ENCODE results near the gene PRKAR2A. TPM values are rescaled to one million over a fixed set of nuclear protein-coding genes. Genes with fewer than 3 reads are reported as not detected.
"Not testable (repeated sequence)": the region's sequence is repeated elsewhere in the genome, so short reads cannot be mapped to it uniquely, and the experiment has no call there.

The PRKAR2A gene
- total and polyA plus RNA-seq, 5 experiments from 2014 or later, result 10.3 to 40.5 (median 14.0) TPM

DNA sequence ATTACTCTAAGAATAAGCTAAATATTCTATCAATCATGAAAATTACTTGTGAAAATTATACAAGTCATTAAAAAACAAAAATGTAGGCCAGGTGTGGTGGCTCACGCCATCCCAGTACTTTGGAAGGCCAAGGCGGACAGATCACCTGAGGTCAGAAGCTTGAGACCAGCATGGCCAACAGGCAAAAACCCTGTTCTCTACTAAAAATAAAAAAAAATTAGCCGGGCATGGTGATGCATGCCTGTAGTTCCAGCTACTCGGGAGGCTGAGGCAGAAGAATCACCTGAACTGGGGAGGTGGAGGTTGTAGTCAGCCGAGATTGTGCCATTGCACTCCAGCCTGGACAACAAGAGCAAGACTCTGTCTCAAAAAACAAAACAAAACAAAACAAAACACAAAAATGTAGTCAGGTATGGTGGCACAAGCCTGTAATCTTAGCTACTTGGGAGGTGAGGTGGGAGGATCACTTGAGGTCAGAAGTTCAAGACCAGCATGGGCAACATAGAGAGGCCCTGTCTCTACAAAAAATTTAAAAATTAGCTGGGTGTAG lies 87.6 kb downstream of the PRKAR2A start:
- DNase-seq, ATAC-seq, H3K4me1 Mint-ChIP-seq, H3K4me3 Mint-ChIP-seq, H3K27me3 Mint-ChIP-seq, POLR2A ChIA-PET, H3K9me3 Mint-ChIP-seq: not testable (repeated sequence)
- peaks cover 0 to 89% (median 16%) of the 10 kb centered on the region in 3 donors for H3K36me3 Mint-ChIP-seq
- H3K27ac Mint-ChIP-seq, result peak overlapping the region in 1 of 10 donors; percentile 15

DNA sequence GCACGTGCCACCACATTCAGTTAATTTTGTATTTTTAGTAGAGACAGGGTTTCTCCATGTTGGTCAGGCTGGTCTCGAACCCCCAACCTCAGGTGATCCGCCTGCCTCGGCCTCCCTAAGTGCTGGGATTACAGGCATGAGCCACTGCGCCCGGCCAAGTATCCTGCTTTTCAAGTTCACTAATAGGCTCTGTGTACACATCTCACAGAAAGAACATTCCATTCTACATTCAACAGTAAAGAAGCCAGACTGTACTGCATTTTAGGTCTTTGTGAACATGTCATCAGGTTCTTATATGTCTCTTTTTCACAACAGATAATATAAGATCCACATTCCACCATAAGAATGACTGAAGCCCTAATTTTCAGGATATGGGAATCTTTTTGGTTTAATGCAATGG lies 88.1 kb downstream of the PRKAR2A start:
- DNase-seq, ATAC-seq, POLR2A ChIA-PET, H3K27ac Mint-ChIP-seq, H3K4me1 Mint-ChIP-seq, H3K4me3 Mint-ChIP-seq, H3K9me3 Mint-ChIP-seq, H3K27me3 Mint-ChIP-seq: not testable (repeated sequence)
- H3K36me3 Mint-ChIP-seq, result peaks cover 0 to 84% (median 16%) of the 10 kb centered on the region in 3 donors

DNA sequence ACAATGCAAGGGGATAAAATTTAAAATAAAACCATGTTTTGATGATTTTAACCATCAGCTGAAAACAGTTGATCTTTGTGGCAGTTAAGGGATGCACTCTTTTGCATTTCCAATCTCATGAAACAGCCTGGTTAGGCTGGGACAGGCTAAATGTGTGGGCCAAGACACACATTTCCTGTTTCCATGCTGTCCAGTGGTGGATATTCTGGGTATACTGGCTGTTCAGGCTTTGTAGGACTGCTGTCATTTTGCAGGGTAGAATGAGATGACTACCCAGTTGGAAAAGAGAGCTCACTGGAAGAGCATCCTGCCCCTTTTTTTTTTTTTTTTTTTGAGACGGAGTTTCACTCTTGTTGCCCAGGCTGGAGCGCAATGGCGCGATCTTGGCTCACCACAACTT lies 88.6 kb downstream of the PRKAR2A start:
- no peak for DNase-seq
- no peaks in the 10 kb centered on the region for H3K9me3 Mint-ChIP-seq

DNA sequence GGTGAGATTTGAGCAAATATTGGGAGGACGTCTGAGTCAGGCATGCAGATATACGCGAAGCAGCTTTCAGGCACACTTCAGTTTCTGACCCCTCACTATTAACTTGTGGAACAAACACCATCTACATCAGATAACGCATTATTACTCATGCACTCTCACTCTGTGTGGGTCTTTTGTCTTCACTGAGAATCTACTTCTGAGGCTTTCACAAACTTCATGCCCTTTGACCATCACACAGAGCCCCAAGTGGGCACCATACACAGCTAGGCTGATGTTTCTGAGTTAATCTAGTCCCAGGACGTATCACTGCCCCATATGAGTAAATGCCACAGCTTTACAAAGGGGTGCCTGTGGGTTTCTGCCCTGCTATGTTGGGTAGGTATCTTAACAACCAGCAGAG lies 91.0 kb downstream of the PRKAR2A start:
- Mint-ChIP-seq H3K4me1 (peaks cover 0 to 4% (median under 1%) of the 10 kb centered on the region in 4 donors), H3K36me3 (peaks cover 0 to 75% (median 12%) of the 10 kb centered on the region in 3 donors), H3K4me3 (no peak overlapping the region), H3K27ac (peak overlapping the region in 1 of 10 donors; percentile 36), H3K27me3 (no peaks in the 10 kb centered on the region), H3K9me3 (no peaks in the 10 kb centered on the region)
- DNase-seq, result no peak
- POLR2A ChIA-PET, result no interaction called here
- ATAC-seq, result no peak

More for the DNA sequence above, 88.6 kb downstream of the PRKAR2A start:
- Mint-ChIP-seq H3K36me3 (peaks cover 0 to 80% (median 13%) of the 10 kb centered on the region in 3 donors), H3K27me3 (no peaks in the 10 kb centered on the region), H3K4me1 (peaks cover 0 to 6% (median 3%) of the 10 kb centered on the region in 4 donors), H3K4me3 (no peak overlapping the region), H3K27ac (no peak overlapping the region)
- ATAC-seq, result no peak
- POLR2A ChIA-PET, result no interaction called here

DNA sequence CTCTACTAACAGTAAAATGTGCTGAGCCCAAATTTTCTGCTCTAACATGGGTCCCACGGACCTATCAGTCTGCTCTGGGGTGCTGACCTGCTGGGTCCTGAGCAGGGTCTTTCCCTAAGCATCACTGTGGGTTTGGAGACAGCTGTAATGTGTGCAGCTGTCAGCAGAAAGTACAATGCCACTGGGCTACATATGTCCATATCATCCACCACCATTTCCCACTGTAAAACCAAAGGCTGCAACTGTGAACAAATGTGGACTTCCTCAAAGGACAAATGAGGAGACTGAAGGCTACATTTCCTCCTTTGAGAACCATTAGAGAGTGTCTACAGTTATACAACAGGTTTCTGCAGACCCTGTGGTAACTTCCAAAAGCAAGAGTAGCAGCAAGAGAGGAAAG lies 96.8 kb downstream of the PRKAR2A start:
- H3K36me3 Mint-ChIP-seq, result peaks cover 4 to 75% (median 13%) of the 10 kb centered on the region in 3 donors
- peak overlapping the region in 2 of 10 donors; percentile 36 to 57 for H3K27ac Mint-ChIP-seq
- H3K4me1 Mint-ChIP-seq, result no peaks in the 10 kb centered on the region
- no peaks in the 10 kb centered on the region for H3K9me3 Mint-ChIP-seq
- H3K27me3 Mint-ChIP-seq, result no peaks in the 10 kb centered on the region
- POLR2A ChIA-PET, result no interaction called here
- DNase-seq (no peak), ATAC-seq (no peak)
- no peak overlapping the region for H3K4me3 Mint-ChIP-seq

DNA sequence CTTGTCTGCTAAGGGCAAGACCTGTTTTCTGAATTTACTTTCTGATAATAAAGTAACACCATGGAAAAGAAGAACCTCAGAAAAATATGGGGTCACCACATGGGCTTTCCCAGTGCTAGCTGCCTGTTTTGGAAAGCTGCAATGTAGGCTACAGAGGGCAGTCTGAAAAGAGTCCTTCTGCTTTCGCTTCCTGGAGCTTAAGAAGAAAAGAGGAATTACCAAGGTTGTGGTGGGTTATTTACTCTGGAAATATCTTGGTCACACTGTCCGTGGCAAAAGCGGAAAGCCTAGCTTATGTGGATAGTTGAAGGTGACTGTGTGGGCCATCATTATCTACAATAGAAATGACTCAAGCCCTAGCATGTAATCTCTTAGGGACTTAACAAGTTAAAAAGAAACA lies 98.9 kb downstream of the PRKAR2A start:
- H3K27ac Mint-ChIP-seq, result no peak overlapping the region
- POLR2A ChIA-PET, result interaction anchor here (0.6 kb wide), 1 partner anchor 221 kb away, joined by 3 read pairs; no protein-coding TSS in a partner anchor
- H3K36me3 Mint-ChIP-seq, result peaks cover 4 to 75% (median 16%) of the 10 kb centered on the region in 3 donors
- H3K4me3 Mint-ChIP-seq, result no peak overlapping the region
- no peaks in the 10 kb centered on the region for H3K4me1 Mint-ChIP-seq
- no peaks in the 10 kb centered on the region for H3K27me3 Mint-ChIP-seq
- DNase-seq (no peak), ATAC-seq (no peak)
- H3K9me3 Mint-ChIP-seq, result no peaks in the 10 kb centered on the region

DNA sequence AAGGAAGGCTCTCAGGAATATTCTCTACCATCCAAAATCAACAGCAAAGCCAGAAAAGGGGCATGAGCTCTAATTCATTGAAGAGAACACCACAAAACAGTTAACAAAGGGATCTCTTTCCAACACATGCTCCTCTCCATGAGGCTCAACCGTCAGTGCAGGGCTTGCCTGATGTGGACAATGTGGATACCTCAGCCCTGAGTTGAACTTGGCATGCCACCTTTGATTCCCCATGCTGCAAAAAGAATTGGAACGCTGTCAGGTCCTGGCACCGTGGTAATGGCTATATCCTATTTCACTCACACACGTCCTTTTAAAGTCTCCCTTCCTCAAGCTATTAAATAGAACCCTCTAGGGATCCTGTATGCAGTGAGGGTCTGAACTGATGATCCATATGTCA lies 100.0 kb downstream of the PRKAR2A start:
- no peak overlapping the region for H3K27ac Mint-ChIP-seq
- H3K4me3 Mint-ChIP-seq, result no peak overlapping the region
- H3K4me1 Mint-ChIP-seq, result no peaks in the 10 kb centered on the region
- POLR2A ChIA-PET, result no interaction called here
- no peaks in the 10 kb centered on the region for H3K27me3 Mint-ChIP-seq
- no peaks in the 10 kb centered on the region for H3K9me3 Mint-ChIP-seq
- H3K36me3 Mint-ChIP-seq, result peaks cover 4 to 70% (median 16%) of the 10 kb centered on the region in 3 donors
- ATAC-seq (no peak), DNase-seq (no peak)

DNA sequence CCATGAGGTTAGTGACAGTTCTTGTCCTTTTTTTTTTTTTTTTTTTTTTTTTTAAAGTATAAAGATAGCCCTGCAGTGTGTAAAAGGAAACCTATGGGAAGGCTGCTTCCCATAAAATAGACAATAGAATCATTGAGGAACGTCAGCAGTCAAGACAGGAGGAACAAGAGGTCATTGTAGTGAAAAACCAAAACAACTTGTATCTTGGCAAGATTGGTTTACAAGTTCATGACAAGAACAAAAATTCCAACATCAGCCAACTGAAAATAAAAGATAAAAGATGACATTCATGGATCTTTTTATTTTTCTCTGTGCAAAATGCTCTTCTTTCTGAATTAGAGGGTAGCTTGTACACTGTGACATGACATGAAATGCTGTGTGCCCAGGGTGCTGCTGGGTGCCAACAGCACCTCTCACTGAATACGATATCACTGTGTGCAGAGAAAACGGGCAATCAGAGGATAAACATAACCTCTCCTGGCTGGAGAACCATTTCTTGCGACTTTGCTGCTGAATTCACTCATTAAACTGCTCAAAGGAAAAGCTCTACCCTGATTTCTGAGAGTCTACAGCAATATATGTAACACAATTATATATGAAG lies 100.6 kb downstream of the PRKAR2A start:
- Mint-ChIP-seq H3K4me1 (no peaks in the 10 kb centered on the region), H3K9me3 (no peaks in the 10 kb centered on the region), H3K27me3 (no peaks in the 10 kb centered on the region), H3K4me3 (no peak overlapping the region), H3K27ac (peak overlapping the region in 2 of 10 donors; percentile 38 to 59), H3K36me3 (peaks cover 4 to 66% (median 12%) of the 10 kb centered on the region in 3 donors)
- DNase-seq, result no peak
- no peak for ATAC-seq
- POLR2A ChIA-PET, result no interaction called here

DNA sequence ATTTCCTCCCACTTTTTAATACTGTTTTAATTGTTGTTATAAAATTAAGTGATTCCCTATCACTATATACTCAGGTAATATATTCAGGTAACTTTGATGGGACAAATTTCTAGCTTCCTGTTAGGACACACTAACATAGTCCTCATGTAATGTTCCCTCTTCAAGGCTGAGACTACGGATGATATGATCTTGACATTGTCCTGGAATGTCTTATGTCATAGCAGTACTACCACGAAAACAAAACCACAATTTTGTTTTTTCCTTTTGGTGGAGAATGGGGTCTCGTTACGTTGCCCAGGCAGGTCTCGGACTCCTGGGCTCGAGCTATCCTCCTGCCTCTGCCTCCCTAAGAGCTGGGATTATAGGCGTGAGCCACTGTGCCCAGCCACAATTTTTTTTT lies 103.9 kb downstream of the PRKAR2A start:
- H3K27ac Mint-ChIP-seq, result no peak overlapping the region
- DNase-seq (no peak), ATAC-seq (no peak)
- peaks cover 4 to 35% (median 4%) of the 10 kb centered on the region in 3 donors for H3K36me3 Mint-ChIP-seq
- no peaks in the 10 kb centered on the region for H3K9me3 Mint-ChIP-seq
- H3K4me1 Mint-ChIP-seq, result peaks cover 0 to 5% (median 2%) of the 10 kb centered on the region in 4 donors
- no peaks in the 10 kb centered on the region for H3K27me3 Mint-ChIP-seq
- POLR2A ChIA-PET, result no interaction called here
- H3K4me3 Mint-ChIP-seq, result no peak overlapping the region

DNA sequence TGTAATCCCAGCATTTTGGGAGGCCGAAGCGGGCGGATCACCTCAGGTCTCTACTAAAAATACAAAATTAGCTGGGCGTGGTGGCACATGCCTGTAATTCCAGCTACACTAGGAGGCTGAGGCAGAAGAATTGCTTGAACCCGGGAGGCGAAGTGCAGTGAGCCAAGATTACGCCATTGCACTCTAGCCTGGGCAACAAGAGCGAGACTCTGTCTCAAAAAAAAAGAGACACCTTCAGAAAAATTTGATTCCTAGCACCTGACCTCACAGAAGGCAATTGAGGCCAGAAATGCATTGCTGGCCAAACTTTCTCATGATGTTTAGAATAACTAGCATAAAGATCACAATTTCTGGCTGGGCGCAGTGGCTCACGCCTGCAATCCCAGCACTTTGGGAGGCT lies 106.4 kb downstream of the PRKAR2A start:
- POLR2A ChIA-PET, result not testable (repeated sequence)

DNA sequence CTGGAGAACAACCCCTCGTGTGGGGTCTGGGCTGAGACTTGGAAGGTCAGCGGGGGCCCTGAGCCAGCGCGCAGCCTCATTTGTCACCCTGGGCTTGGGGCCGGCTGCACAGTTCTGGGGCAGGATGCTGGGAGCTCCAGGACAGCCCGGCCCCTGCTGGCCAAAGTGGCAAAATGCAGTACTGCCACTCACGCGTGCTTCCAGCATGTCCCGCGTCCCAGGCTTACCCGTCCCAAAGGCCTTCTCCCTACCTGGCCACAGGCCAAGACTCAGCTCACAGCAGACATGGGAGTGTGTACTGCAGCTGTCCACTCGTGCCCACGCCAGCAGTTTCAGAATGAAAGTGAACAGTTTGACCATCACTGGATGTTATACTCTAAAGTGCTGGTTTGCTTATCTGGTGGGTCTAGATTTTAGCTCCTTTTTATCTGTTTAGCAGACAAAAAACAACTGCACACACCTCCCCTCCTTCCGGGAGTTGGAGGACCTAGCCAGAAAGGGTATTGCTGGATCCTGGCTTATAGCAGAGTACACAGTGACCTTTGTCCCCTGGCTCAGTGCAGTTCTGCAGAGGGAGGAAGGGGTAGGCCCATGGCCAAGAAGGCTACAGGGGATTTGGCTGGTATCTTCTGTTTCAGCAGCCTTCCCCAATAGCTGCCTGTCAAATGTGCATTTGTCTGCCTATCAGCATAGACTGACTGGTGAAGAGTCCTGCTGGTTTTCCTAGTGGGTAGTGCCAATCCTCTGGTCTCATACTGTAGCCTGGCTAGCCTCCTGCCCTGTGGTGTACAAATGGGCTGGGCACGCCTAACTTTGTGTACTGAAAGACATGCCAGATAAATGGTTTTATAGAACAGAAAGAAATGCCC lies 107.5 kb downstream of the PRKAR2A start:
- DNase-seq, result peak; percentile 15 to 71 (median 34)
- H3K4me1 Mint-ChIP-seq, result peaks cover 0 to 7% (median 4%) of the 10 kb centered on the region in 4 donors
- peaks cover 0 to 4% (median 0%) of the 10 kb centered on the region in 3 donors for H3K36me3 Mint-ChIP-seq
- no peaks in the 10 kb centered on the region for H3K9me3 Mint-ChIP-seq
- POLR2A ChIA-PET, result interaction anchor here (0.6 to 1.5 kb wide), 2 partner anchors 23 to 118 kb away, joined by 4 to 5 read pairs; partner anchors contain the start of gene IP6K2
- ATAC-seq, result peak; percentile 89 to 90
- peak overlapping the region in 3 of 10 donors; percentile 18 to 65 (median 24) for H3K27ac Mint-ChIP-seq
- H3K27me3 Mint-ChIP-seq, result no peaks in the 10 kb centered on the region
- peak overlapping the region in 1 of 10 donors; percentile 29 for H3K4me3 Mint-ChIP-seq

More for the DNA sequence above, 106.4 kb downstream of the PRKAR2A start:
- not testable (repeated sequence) for H3K27ac Mint-ChIP-seq, H3K27me3 Mint-ChIP-seq, H3K4me1 Mint-ChIP-seq, DNase-seq, H3K9me3 Mint-ChIP-seq, ATAC-seq, H3K4me3 Mint-ChIP-seq
- peaks cover 0 to 13% (median 4%) of the 10 kb centered on the region in 3 donors for H3K36me3 Mint-ChIP-seq

DNA sequence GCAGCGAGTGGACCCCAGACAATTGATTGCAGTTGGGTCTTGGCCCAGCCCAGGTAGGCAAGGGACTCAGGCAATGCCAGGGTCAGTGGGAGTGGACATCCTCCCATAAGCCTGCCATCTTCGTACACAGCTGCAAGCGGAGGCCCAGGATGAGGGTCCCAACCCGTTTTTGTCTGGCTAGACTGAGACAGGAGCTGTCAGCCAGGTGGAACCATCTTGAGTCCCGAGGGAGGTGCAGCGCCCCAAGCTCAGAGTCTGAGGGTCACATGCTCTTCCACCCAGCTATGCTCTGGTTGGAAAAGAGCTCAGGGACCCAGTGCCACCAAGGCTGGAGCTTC lies 108.1 kb downstream of the PRKAR2A start:
- ATAC-seq (peak; percentile 18 to 23), DNase-seq (no peak)
- Mint-ChIP-seq H3K36me3 (no peaks in the 10 kb centered on the region), H3K27me3 (no peaks in the 10 kb centered on the region), H3K4me3 (no peak overlapping the region), H3K27ac (no peak overlapping the region), H3K9me3 (no peaks in the 10 kb centered on the region), H3K4me1 (peaks cover 0 to 7% (median 4%) of the 10 kb centered on the region in 4 donors)
- POLR2A ChIA-PET, result interaction anchor here (0.6 to 1.5 kb wide), 2 partner anchors 23 to 118 kb away, joined by 4 to 5 read pairs; partner anchors contain the start of gene IP6K2
